ENCODE results near the gene FAM170B. TPM values are rescaled to one million over a fixed set of nuclear protein-coding genes. Genes with fewer than 3 reads are reported as not detected.

The FAM170B gene
- total and polyA plus RNA-seq, 2 experiments from 2014 or later = not detected

DNA sequence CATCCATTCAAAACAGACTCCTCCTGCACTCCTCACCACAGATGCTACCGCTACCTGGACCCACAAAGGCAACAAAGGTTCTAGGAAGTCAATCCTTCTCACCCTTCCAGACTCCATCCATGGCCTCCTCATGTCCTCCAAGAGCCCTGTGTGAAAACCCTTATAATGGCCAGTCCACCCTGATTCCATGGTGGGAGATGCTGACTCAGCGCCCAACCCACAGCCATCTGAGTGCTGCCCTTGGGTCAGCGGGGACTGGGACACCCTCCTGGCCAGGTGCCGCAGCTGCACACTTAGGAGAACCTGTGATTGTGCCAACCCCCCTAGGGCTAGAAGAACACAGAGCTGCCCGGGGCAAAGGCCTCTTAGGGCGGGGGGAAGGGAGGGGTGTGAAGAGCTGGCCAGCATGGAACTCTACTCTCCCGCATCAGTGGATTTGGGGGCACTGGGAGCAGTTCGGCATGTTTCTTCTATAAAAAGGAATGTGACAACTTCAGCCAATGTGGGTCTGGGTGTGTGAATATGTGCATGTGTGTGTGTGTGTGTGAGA, 29.0 kb upstream of the FAM170B start:
- Mint-ChIP-seq H3K27ac (no peak overlapping the region), H3K9me3 (no peaks in the 10 kb centered on the region), H3K36me3 (ENCODE audit: low read depth) (no peaks in the 10 kb centered on the region), H3K4me1 (peaks cover 26% of the 10 kb centered on the region), H3K27me3 (ENCODE audit: insufficient read depth, low read depth, poor library complexity) (peaks cover 3% of the 10 kb centered on the region), H3K4me3 (no peak overlapping the region)
- Histone ChIP-seq H3K9me2 (ENCODE audit: insufficient read depth) (no peaks in the 10 kb centered on the region), H2AFZ (no peak overlapping the region), H3K79me2 (replicated peaks; ENCODE audit: insufficient read depth) (no peaks in the 10 kb centered on the region), H3F3A (replicated peaks; ENCODE audit: low read depth) (no peaks in the 10 kb centered on the region), H3K27me3 (ENCODE audit: insufficient read depth) (no peaks in the 10 kb centered on the region), H3K4me2 (no peak overlapping the region), H3K4me1 (ENCODE audit: insufficient read depth) (peaks cover 14% of the 10 kb centered on the region), H4K20me1 (replicated peaks; ENCODE audit: insufficient read depth) (no peaks in the 10 kb centered on the region), H3K4me3 (no peak overlapping the region), H3K27ac (ENCODE audit: low read depth) (no peak overlapping the region), H3K36me3 (ENCODE audit: insufficient read depth) (no peaks in the 10 kb centered on the region)
- no peak for ATAC-seq
- TF ChIP-seq, protein P1, sequence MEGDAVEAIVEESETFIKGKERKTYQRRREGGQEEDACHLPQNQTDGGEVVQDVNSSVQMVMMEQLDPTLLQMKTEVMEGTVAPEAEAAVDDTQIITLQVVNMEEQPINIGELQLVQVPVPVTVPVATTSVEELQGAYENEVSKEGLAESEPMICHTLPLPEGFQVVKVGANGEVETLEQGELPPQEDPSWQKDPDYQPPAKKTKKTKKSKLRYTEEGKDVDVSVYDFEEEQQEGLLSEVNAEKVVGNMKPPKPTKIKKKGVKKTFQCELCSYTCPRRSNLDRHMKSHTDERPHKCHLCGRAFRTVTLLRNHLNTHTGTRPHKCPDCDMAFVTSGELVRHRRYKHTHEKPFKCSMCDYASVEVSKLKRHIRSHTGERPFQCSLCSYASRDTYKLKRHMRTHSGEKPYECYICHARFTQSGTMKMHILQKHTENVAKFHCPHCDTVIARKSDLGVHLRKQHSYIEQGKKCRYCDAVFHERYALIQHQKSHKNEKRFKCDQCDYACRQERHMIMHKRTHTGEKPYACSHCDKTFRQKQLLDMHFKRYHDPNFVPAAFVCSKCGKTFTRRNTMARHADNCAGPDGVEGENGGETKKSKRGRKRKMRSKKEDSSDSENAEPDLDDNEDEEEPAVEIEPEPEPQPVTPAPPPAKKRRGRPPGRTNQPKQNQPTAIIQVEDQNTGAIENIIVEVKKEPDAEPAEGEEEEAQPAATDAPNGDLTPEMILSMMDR (conservative IDR thresholded peaks at IDR 0.05; ENCODE audit: low read depth in 2 of 2) = no peak
- TF ChIP-seq STAT1 (IDR thresholded peaks at IDR 0.05; ENCODE audit: unreplicated experiment) = no peak
- TF ChIP-seq, protein P2, sequence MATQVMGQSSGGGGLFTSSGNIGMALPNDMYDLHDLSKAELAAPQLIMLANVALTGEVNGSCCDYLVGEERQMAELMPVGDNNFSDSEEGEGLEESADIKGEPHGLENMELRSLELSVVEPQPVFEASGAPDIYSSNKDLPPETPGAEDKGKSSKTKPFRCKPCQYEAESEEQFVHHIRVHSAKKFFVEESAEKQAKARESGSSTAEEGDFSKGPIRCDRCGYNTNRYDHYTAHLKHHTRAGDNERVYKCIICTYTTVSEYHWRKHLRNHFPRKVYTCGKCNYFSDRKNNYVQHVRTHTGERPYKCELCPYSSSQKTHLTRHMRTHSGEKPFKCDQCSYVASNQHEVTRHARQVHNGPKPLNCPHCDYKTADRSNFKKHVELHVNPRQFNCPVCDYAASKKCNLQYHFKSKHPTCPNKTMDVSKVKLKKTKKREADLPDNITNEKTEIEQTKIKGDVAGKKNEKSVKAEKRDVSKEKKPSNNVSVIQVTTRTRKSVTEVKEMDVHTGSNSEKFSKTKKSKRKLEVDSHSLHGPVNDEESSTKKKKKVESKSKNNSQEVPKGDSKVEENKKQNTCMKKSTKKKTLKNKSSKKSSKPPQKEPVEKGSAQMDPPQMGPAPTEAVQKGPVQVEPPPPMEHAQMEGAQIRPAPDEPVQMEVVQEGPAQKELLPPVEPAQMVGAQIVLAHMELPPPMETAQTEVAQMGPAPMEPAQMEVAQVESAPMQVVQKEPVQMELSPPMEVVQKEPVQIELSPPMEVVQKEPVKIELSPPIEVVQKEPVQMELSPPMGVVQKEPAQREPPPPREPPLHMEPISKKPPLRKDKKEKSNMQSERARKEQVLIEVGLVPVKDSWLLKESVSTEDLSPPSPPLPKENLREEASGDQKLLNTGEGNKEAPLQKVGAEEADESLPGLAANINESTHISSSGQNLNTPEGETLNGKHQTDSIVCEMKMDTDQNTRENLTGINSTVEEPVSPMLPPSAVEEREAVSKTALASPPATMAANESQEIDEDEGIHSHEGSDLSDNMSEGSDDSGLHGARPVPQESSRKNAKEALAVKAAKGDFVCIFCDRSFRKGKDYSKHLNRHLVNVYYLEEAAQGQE (IDR thresholded peaks at IDR 0.05; ENCODE audit: unreplicated experiment) = no peak
- TF ChIP-seq ZNF114 (CRISPR knock-in tag; IDR thresholded peaks at IDR 0.05) = no peak
- TF ChIP-seq, protein P3, sequence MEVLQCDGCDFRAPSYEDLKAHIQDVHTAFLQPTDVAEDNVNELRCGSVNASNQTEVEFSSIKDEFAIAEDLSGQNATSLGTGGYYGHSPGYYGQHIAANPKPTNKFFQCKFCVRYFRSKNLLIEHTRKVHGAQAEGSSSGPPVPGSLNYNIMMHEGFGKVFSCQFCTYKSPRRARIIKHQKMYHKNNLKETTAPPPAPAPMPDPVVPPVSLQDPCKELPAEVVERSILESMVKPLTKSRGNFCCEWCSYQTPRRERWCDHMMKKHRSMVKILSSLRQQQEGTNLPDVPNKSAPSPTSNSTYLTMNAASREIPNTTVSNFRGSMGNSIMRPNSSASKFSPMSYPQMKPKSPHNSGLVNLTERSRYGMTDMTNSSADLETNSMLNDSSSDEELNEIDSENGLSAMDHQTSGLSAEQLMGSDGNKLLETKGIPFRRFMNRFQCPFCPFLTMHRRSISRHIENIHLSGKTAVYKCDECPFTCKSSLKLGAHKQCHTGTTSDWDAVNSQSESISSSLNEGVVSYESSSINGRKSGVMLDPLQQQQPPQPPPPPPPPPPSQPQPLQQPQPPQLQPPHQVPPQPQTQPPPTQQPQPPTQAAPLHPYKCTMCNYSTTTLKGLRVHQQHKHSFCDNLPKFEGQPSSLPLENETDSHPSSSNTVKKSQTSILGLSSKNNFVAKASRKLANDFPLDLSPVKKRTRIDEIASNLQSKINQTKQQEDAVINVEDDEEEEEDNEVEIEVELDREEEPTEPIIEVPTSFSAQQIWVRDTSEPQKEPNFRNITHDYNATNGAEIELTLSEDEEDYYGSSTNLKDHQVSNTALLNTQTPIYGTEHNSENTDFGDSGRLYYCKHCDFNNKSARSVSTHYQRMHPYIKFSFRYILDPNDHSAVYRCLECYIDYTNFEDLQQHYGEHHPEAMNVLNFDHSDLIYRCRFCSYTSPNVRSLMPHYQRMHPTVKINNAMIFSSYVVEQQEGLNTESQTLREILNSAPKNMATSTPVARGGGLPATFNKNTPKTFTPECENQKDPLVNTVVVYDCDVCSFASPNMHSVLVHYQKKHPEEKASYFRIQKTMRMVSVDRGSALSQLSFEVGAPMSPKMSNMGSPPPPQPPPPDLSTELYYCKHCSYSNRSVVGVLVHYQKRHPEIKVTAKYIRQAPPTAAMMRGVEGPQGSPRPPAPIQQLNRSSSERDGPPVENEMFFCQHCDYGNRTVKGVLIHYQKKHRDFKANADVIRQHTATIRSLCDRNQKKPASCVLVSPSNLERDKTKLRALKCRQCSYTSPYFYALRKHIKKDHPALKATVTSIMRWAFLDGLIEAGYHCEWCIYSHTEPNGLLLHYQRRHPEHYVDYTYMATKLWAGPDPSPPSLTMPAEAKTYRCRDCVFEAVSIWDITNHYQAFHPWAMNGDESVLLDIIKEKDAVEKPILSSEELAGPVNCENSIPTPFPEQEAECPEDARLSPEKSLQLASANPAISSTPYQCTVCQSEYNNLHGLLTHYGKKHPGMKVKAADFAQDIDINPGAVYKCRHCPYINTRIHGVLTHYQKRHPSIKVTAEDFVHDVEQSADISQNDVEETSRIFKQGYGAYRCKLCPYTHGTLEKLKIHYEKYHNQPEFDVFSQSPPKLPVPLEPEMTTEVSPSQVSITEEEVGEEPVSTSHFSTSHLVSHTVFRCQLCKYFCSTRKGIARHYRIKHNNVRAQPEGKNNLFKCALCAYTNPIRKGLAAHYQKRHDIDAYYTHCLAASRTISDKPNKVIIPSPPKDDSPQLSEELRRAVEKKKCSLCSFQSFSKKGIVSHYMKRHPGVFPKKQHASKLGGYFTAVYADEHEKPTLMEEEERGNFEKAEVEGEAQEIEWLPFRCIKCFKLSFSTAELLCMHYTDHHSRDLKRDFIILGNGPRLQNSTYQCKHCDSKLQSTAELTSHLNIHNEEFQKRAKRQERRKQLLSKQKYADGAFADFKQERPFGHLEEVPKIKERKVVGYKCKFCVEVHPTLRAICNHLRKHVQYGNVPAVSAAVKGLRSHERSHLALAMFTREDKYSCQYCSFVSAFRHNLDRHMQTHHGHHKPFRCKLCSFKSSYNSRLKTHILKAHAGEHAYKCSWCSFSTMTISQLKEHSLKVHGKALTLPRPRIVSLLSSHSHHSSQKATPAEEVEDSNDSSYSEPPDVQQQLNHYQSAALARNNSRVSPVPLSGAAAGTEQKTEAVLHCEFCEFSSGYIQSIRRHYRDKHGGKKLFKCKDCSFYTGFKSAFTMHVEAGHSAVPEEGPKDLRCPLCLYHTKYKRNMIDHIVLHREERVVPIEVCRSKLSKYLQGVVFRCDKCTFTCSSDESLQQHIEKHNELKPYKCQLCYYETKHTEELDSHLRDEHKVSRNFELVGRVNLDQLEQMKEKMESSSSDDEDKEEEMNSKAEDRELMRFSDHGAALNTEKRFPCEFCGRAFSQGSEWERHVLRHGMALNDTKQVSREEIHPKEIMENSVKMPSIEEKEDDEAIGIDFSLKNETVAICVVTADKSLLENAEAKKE (CRISPR knock-in tag; IDR thresholded peaks at IDR 0.05) = no peak
- no peak for TF ChIP-seq CREB1 (CRISPR knock-in tag; IDR thresholded peaks at IDR 0.05; ENCODE audit: low read depth)
- no peak for TF ChIP-seq EZH2 (IDR thresholded peaks at IDR 0.05; ENCODE audit: low read depth, unreplicated experiment)
- TF ChIP-seq NANOG (IDR thresholded peaks at IDR 0.05; ENCODE audit: borderline replicate concordance) = no peak
- no peak for TF ChIP-seq POLR2AphosphoS5 (IDR thresholded peaks at IDR 0.05; ENCODE audit: low read depth)
- TF ChIP-seq EZH2phosphoT487 (IDR thresholded peaks at IDR 0.05; ENCODE audit: unreplicated experiment) = no peak
- TF ChIP-seq, protein P4, sequence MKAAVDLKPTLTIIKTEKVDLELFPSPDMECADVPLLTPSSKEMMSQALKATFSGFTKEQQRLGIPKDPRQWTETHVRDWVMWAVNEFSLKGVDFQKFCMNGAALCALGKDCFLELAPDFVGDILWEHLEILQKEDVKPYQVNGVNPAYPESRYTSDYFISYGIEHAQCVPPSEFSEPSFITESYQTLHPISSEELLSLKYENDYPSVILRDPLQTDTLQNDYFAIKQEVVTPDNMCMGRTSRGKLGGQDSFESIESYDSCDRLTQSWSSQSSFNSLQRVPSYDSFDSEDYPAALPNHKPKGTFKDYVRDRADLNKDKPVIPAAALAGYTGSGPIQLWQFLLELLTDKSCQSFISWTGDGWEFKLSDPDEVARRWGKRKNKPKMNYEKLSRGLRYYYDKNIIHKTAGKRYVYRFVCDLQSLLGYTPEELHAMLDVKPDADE (IDR thresholded peaks at IDR 0.05) = no peak
- TF ChIP-seq ZNF331 (CRISPR knock-in tag; IDR thresholded peaks at IDR 0.05; ENCODE audit: low read depth) = no peak
- no peak for TF ChIP-seq JUNB (IDR thresholded peaks at IDR 0.05; ENCODE audit: unreplicated experiment)
- no peak for DNase-seq (ENCODE audit: low spot score)
